Dermis microvascular lymphatic vessel endothelial cell (primary cell): ENCODE measurements around the gene PIGU. TPM values are rescaled to one million over a fixed set of nuclear protein-coding genes. Genes with fewer than 3 reads are reported as not detected.
"Not testable (repeated sequence)": the region's sequence is repeated elsewhere in the genome, so short reads cannot be mapped to it uniquely, and the experiment has no call there.

Source experiments
- DNase-seq, 2 donors: peaks; one replicate each; pipeline versions ENCODE4 v3.0.0 to v3.0.0-alpha.2; 2010; ENCODE audit warnings: low read depth in 2 of 2
- total RNA-seq: library from RNA; depleted of rRNA; stranded (reverse); fragments of >200 nt; gene quantifications from 2 replicates; pipeline ENCODE4 v1.2.1, GENCODE V29; 2014

The PIGU gene
- total RNA-seq, 1 donor from 2014 or later, result 3.9 TPM

GRCh38 chr20:34663213-34663943 is 13.5 kb downstream of the PIGU start:
- no peak for DNase-seq

GRCh38 chr20:34661811-34662210 is 15.1 kb downstream of the PIGU start:
- DNase-seq, result not testable (repeated sequence)

DNA sequence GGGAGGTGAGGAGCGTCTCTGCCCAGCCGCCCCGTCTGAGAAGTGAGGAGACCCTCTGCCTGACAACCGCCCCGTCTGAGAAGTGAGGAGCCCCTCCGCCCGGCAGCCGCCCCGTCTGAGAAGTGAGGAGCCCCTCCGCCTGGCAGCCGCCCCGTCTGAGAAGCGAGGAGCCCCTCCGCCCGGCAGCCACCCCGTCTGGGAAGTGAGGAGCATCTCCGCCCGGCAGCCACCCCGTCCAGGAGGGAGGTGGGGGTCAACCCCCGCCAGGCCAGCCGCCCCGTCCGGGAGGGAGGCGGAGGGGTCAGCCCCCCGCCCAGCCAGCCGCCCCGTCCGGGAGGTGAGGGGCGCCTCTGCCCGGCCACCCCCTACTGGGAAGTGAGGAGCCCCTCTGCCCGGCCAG is 18.2 kb downstream of the PIGU start:
- not testable (repeated sequence) for DNase-seq

DNA sequence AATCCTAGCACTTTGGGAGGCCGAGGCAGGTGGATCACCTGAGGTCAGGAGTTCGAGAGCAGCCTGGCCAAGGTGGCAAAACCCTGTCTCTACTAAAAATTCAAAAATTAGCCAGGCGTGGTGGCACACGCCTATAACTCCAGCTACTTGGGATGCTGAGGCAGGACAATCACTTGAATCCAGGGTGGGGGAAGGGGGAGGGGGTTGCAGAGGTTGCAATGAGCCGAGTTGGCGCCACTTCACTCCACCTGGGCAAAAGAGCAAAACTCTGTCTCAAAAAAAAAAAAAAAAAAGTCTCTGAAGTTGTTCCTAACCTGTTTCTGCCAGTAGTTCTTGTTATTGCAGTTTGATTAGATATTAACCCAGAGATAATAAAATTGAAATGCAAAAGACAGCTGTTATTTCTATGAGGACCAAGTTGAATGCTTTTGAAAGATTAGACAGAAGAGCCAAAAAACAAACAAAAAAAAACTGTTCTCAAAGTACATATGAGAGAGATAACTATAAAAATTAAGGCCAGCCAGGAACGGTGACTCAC is 22.6 kb downstream of the PIGU start:
- DNase-seq, result no peak

DNA sequence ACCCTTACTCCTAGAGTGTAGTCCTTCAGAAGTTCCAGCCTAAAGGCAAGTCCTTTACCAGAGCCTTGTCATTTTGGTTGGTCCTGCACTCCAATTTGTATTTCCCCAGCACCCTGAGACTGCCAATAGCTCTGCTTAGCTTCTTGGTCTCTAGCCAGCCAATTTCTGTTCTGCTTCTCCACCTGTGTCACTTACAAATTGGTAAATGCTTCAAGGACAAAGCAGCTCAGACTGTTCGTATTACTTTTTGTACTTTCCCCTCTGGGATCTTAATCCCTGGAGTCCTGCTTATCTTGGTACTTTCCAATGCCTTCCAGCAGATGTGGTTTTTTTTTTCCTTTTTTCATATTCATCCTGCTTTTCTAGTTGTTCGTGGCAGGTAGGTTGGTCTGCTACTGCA is 25.7 kb downstream of the PIGU start:
- no peak for DNase-seq

DNA sequence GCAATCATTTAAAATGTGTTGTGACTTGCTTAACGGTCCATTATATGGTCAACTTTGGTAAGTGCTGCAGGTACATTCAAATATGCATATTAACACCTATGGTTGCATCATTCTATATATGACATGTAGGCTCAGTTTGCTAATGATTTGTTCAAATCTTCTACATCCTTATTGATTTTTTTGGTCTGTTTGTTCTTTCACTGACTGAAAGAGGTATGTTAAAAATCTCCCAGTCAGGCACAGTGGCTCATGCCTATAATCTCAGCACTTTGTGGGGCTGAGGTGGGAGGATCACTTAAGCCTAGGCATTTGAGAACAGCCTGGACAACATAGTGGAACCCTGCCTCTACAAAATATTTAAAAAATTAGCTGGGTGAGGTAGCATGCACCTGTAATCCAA is 29.2 kb downstream of the PIGU start:
- no peak for DNase-seq

GRCh38 chr20:34644951-34645350 is 31.9 kb downstream of the PIGU start:
- DNase-seq, result no peak

GRCh38 chr20:34644345-34644744 is 32.5 kb downstream of the PIGU start:
- no peak for DNase-seq

DNA sequence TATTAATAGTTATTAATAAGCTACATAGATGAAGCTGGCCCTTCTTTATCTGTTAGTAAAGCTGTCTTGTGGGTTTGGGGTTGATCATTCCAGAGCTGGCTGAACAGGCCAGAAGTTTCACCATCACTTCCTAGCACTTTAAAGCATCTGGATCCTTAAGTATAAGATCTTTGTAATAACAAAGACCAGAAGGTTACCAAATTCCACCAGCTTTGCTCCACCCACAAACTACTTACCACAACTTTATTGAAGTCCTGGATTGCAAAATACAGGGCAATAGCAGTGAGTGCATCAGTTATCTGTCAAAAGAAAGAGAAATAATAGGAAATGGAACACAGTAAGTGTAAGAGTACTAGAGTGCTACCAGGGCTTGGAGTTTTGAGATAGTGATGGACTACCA is 33.0 kb downstream of the PIGU start:
- no peak for DNase-seq

GRCh38 chr20:34642009-34642408 is 34.9 kb downstream of the PIGU start:
- DNase-seq, result no peak

- DNase-seq, result peak in 1 of 2 donors; percentile 38
These were observed 37.1 kb downstream of the PIGU start for GRCh38 chr20:34639755-34640222.

- no peak for DNase-seq
These were observed 38.4 kb downstream of the PIGU start for GRCh38 chr20:34638532-34638931.

GRCh38 chr20:34638039-34638292 is 38.9 kb downstream of the PIGU start:
- no peak for DNase-seq

GRCh38 chr20:34637245-34638038 is 39.5 kb downstream of the PIGU start:
- DNase-seq, result peak in 1 of 2 donors; percentile 11

DNA sequence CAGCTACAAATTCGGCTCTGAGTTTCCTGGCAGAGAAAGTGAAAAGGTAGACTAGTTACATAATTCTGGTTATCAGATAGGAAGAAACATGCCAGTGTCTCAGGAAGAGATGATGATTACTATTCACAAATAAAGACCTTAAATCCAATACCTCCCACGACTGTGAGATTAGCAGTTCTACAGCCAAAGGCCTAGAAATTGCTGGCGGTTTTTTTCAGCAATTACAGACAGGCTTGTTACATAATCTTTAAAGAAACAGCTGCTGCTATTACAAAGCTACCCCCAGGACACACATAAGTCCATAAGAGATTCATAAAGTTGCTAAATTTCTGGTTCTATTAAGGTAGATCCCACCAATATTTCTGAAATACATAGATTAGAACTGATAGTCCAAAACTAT is 40.2 kb downstream of the PIGU start:
- no peak for DNase-seq

DNA sequence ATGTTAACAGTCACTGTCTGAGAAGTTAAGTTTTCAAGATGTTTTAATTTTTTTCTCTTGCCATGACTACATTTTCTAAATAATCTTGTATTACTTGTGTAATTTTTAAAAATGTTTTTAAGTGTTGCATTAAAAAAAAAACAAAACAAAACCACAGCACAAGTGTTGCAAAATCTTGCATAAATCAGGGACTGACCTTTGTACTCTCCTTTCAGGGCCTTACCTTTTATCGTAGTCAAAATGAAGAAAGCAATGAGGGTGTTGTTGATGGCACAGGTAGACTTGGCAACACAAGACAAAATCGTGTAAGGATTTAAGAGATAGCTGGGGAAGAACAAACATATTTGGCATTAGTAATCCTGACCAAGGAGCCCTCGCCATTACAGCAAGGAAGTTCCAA is 42.5 kb downstream of the PIGU start:
- DNase-seq, result no peak

DNA sequence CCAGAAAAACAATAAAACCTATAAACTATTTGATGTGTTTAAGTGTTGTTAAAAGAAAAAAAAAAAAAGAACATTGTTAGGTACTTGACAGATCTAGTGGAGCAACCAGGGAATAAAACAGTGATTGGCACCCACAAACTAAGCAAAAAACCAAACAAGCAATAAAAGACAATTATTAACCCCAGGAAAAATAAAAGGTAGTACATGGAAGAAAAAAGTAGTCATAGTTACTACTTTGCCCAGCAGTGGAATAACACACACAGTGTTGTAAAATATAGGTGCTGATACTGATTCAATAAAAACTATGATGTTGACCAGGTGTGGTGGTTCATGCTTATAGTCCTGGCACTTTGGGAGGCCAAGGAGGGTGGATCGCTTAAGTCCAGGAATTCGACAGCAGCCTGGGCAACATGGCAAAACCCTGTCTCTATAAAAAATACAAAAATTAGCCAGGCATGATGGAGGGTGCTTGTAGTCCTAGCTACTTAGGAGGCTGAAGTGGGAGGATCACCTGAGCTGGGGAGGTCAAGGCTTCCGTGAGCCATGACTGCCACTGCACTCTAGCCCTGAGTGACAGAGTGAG is 43.9 kb downstream of the PIGU start:
- DNase-seq, result no peak

GRCh38 chr20:34629904-34630303 is 47.0 kb downstream of the PIGU start:
- DNase-seq, result no peak

DNA sequence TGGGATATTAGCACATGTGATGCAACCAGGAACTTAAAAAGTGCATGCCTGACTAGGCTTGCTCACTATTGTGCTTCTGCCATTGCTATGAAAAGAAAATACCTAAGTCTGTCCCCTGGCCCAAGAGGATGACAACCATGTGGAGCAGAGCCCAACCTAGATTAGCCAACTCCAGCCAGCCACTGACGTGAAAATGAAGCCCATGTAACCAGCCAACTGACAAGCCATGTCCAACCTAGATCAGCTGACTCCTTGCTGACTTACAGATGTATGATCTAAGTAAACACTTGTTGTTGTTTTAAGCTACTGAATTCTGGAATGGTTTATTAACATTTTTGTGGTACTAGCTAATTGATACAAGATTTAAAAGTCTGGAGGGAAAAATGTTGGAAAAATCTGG is 47.5 kb downstream of the PIGU start:
- DNase-seq, result no peak

GRCh38 chr20:34628026-34628425 is 48.9 kb downstream of the PIGU start:
- no peak for DNase-seq

GRCh38 chr20:34627458-34627857 is 49.4 kb downstream of the PIGU start:
- DNase-seq, result no peak

DNA sequence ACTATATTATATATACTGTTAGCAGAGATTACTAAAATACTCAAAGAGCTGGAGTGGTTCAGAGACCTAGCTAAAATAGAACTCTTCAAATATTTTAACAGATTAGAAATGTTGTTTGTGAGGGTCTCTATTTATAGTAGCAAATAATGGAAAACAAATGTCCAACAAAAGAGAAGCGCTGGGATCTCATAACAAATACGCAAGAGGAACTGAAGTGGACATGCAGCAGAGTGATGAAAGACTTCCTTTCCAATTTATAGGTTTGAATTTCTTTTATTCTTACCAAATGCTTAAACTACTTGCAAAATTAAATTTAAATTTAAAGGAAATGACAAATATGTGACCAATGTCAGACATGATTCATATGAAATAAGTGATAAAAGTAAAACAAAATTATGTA is 49.9 kb downstream of the PIGU start:
- DNase-seq, result peak; percentile 6 to 19

- DNase-seq, result no peak
These were observed 52.3 kb downstream of the PIGU start for GRCh38 chr20:34624629-34625028.
